GM23338 (cell line): Measurements from ENCODE around the gene EYA4.

Source experiments
- CREB1 ChIP-seq: fragments of 250-450 bp; sonication (Bioruptor Pico); IDR thresholded peaks from 2 replicates; pipeline ENCODE4 v1.5.0; 2020; ENCODE audit warnings: low read depth, mild to moderate bottlenecking, moderate library complexity
- CTCF ChIP-seq, 2 experiments: fragments of 200-600 bp in 1 of 2; sonication (generic) in 1 of 2; conservative IDR thresholded peaks; 2 replicates each; pipeline versions ENCODE4 v1.5.1 to v1.6.1; 2016 to 2017; ENCODE audit warnings: antibody characterized with exemption in 2 of 2, low read depth in 2 of 2, mild to moderate bottlenecking in 2 of 2, moderate library complexity in 1 of 2
- EZH2 ChIP-seq: fragments of 200-600 bp; sonication (generic); IDR thresholded peaks from one replicate; pipeline ENCODE4 v1.8.0; 2017; ENCODE audit warnings: antibody characterized with exemption, mild to moderate bottlenecking, low read depth; ENCODE audit not compliant: unreplicated experiment
- EZH2phosphoT487 ChIP-seq: fragments of 200-600 bp; sonication (generic); IDR thresholded peaks from one replicate; pipeline ENCODE4 v1.8.1; 2018; ENCODE audit warnings: antibody characterized with exemption; ENCODE audit not compliant: unreplicated experiment
- POLR2AphosphoS5 ChIP-seq: IDR thresholded peaks from 2 replicates; pipeline ENCODE4 v1.6.1; 2016; ENCODE audit warnings: antibody characterized with exemption, low read depth

- no peak for TF ChIP-seq POLR2AphosphoS5
- peak; percentile 61 to 69 for TF ChIP-seq CTCF (conservative IDR thresholded peaks at IDR 0.05; ENCODE audit: low read depth in 2 of 2)
- TF ChIP-seq CREB1: no peak
- no peak for TF ChIP-seq EZH2phosphoT487
- TF ChIP-seq EZH2: no peak
Observed at GRCh38 chr6:133286765-133287164, 45.6 kb downstream of the EYA4 start.
